DND-41 (cell line): ENCODE data around the gene SMIM36.

ENCODE experiments used
- ATAC-seq: fragments of 200-7000 bp; cut with Tn5 transposase; 3 replicates; pipeline ENCODE4 v1.9.1; 2021; ENCODE audit warnings: low read depth; ENCODE audit not compliant: insufficient read depth
- DNase-seq: peaks from one replicate; pipeline ENCODE4 v3.0.0-alpha.2; 2020
- H2AFZ ChIP-seq: 2 replicates; pipeline ENCODE4 v1.6.0; 2012; ENCODE audit warnings: low read depth, low read length
- H3K27ac ChIP-seq: 2 replicates; pipeline ENCODE4 v1.5.1; 2012; ENCODE audit warnings: low read length, inconsistent platforms
- H3K27me3 ChIP-seq: fragments of 200-600 bp; sonication (generic); 2 replicates; pipeline ENCODE4 v1.6.0; 2012; ENCODE audit warnings: low read length, mild to moderate bottlenecking, inconsistent platforms; ENCODE audit not compliant: insufficient read depth, poor library complexity
- H3K36me3 ChIP-seq: 2 replicates; pipeline ENCODE4 v1.5.1; 2012; ENCODE audit warnings: low read length, inconsistent platforms; ENCODE audit not compliant: insufficient read depth
- H3K4me1 ChIP-seq: 2 replicates; pipeline ENCODE4 v1.5.1; 2012; ENCODE audit warnings: mild to moderate bottlenecking, low read length; ENCODE audit not compliant: insufficient read depth
- H3K4me2 ChIP-seq: 2 replicates; pipeline ENCODE4 v1.6.0; 2012; ENCODE audit warnings: mild to moderate bottlenecking, moderate library complexity, low read length, inconsistent platforms; ENCODE audit not compliant: insufficient read depth
- H3K4me3 ChIP-seq, 2 experiments: fragments of 200-600 bp in 1 of 2; shearing (Covaris generic) in 1 of 2; 2 replicates each; pipeline ENCODE4 v1.5.1; 2012 to 2016; ENCODE audit warnings: inconsistent platforms in 2 of 2, low read length in 2 of 2, mild to moderate bottlenecking in 2 of 2, low read depth in 1 of 2, moderate library complexity in 1 of 2
- H3K79me2 ChIP-seq: 2 replicates; pipeline ENCODE4 v1.6.0; 2012; ENCODE audit warnings: low read length, inconsistent platforms; ENCODE audit not compliant: insufficient read depth
- H3K9ac ChIP-seq: 2 replicates; pipeline ENCODE4 v1.6.0; 2012; ENCODE audit warnings: low read depth, mild to moderate bottlenecking, inconsistent platforms, low read length, moderate library complexity
- H3K9me3 ChIP-seq: 2 replicates; pipeline ENCODE4 v1.5.1; 2012; ENCODE audit warnings: low read length, moderate library complexity, mild to moderate bottlenecking, inconsistent platforms; ENCODE audit not compliant: insufficient read depth, severe bottlenecking
- H4K20me1 ChIP-seq: 2 replicates; pipeline ENCODE4 v1.6.0; 2012; ENCODE audit warnings: low read length; ENCODE audit not compliant: insufficient read depth
- EZH2 ChIP-seq: IDR thresholded peaks from 3 replicates; pipeline ENCODE4 v1.6.1; 2012; ENCODE audit warnings: borderline replicate concordance, low read depth, mild to moderate bottlenecking, moderate library complexity, low read length, inconsistent platforms; ENCODE audit not compliant: severe bottlenecking
- TF ChIP-seq, protein P1 (sequence below): IDR thresholded peaks from 2 replicates; pipeline ENCODE4 v1.5.1; 2012; ENCODE audit warnings: borderline replicate concordance, low read length, moderate library complexity, mild to moderate bottlenecking; ENCODE audit not compliant: poor library complexity, severe bottlenecking; ENCODE audit errors: extremely low read depth

SMIM36 gene

GRCh38 chr17:55490376-55490775 is 20.9 kb downstream of the SMIM36 start:
- Histone ChIP-seq H3K27ac (no peak overlapping the region), H3K27me3 (no peaks in the 10 kb centered on the region), H3K4me3 (no peak overlapping the region), H2AFZ (no peak overlapping the region), H3K4me1 (no peaks in the 10 kb centered on the region), H3K4me2 (no peak overlapping the region), H3K79me2 (no peaks in the 10 kb centered on the region), H3K9me3 (no peaks in the 10 kb centered on the region), H3K36me3 (no peaks in the 10 kb centered on the region), H3K9ac (no peak overlapping the region), H4K20me1 (no peaks in the 10 kb centered on the region)
- TF ChIP-seq, protein P1, sequence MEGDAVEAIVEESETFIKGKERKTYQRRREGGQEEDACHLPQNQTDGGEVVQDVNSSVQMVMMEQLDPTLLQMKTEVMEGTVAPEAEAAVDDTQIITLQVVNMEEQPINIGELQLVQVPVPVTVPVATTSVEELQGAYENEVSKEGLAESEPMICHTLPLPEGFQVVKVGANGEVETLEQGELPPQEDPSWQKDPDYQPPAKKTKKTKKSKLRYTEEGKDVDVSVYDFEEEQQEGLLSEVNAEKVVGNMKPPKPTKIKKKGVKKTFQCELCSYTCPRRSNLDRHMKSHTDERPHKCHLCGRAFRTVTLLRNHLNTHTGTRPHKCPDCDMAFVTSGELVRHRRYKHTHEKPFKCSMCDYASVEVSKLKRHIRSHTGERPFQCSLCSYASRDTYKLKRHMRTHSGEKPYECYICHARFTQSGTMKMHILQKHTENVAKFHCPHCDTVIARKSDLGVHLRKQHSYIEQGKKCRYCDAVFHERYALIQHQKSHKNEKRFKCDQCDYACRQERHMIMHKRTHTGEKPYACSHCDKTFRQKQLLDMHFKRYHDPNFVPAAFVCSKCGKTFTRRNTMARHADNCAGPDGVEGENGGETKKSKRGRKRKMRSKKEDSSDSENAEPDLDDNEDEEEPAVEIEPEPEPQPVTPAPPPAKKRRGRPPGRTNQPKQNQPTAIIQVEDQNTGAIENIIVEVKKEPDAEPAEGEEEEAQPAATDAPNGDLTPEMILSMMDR = no peak
- TF ChIP-seq EZH2 = no peak
- no peak for ATAC-seq
- no peak for DNase-seq

DNA sequence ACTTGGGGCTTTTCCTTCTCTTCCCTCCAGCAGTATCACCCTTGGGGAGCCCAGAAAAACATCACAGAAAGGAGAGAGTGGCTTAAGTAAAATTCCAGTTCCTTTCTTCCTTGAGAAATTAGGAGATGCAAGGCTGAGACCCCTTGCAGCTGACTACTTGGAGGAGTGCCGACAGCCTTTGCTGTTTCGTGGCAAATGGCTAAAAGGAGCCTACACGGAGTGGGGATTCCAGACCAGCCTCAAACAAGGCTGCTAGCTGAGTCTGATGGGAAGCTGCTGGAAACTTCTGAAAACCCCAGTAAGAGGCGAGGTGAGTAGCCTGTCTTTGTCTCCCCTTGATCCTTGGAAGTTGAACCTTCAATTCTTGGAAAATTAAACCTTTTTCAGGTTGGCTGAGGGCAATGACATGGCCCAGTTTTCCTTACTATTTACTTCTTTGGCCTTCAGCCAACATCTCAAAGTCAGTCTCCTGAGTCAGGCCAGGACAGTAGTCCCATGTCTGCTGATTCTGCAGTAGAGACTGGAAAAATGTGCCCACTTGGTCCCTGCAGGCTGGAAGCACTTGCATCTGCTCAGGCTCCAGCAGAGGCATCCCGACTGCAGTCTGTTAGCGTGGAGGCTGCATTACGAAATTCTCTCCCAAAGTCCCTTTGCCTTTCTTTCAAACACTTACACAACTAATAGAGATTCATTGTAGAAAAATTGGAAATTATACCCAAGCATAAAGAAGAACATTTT is 23.4 kb downstream of the SMIM36 start:
- no peak overlapping the region for H3K9ac ChIP-seq
- H3K36me3 ChIP-seq = no peaks in the 10 kb centered on the region
- DNase-seq (no peak), ATAC-seq (no peak)
- H3K9me3 ChIP-seq = no peaks in the 10 kb centered on the region
- no peak overlapping the region for H2AFZ ChIP-seq
- TF ChIP-seq, protein P1 = no peak
- no peaks in the 10 kb centered on the region for H3K27me3 ChIP-seq
- no peak overlapping the region for H3K4me3 ChIP-seq
- H3K4me1 ChIP-seq = no peaks in the 10 kb centered on the region
- no peak overlapping the region for H3K27ac ChIP-seq
- no peaks in the 10 kb centered on the region for H4K20me1 ChIP-seq
- H3K4me2 ChIP-seq = no peak overlapping the region
- H3K79me2 ChIP-seq = no peaks in the 10 kb centered on the region

GRCh38 chr17:55484575-55484974 is 26.7 kb downstream of the SMIM36 start:
- H3K27me3 ChIP-seq = peaks cover 5% of the 10 kb centered on the region
- no peak overlapping the region for H2AFZ ChIP-seq
- H3K4me3 ChIP-seq = no peak overlapping the region
- no peaks in the 10 kb centered on the region for H3K79me2 ChIP-seq
- H3K4me2 ChIP-seq = no peak overlapping the region
- H3K4me1 ChIP-seq = no peaks in the 10 kb centered on the region
- DNase-seq (no peak), ATAC-seq (no peak)
- TF ChIP-seq EZH2 = no peak
- TF ChIP-seq, protein P1 = no peak
- H3K9ac ChIP-seq = no peak overlapping the region
- no peak overlapping the region for H3K27ac ChIP-seq
- H3K9me3 ChIP-seq = no peaks in the 10 kb centered on the region
- no peaks in the 10 kb centered on the region for H4K20me1 ChIP-seq
- H3K36me3 ChIP-seq = no peaks in the 10 kb centered on the region
